ENCODE measurements around the gene C6orf120. TPM values are rescaled to one million over a fixed set of nuclear protein-coding genes. Genes with fewer than 3 reads are reported as not detected.

The C6orf120 gene
- polyA plus RNA-seq, 2 of the 4 experiments (the other 2 are of a cell fraction) = 13.1 to 14.8 TPM

- DNase-seq (ENCODE audit: low read depth in 1 of 2, low spot score in 1 of 2) (no peak), ATAC-seq (no peak), FAIRE-seq (no peak)
- Histone ChIP-seq H3K9me3 (no peaks in the 10 kb centered on the region), H3K4me3 (no peak overlapping the region), H3K4me1 (no peaks in the 10 kb centered on the region), H3K4me2 (no peak overlapping the region), H3K27ac (no peak overlapping the region)
- WGBS (ENCODE audit: missing lambda C conversion rate) = 94% methylated on average over 12 of the region's 18 CpGs
- no peak for TF ChIP-seq CHD2 (IDR thresholded peaks at IDR 0.05; ENCODE audit: low read length, partially characterized antibody)
- TF ChIP-seq HDAC2 (IDR thresholded peaks at IDR 0.05) = no peak
- no peak for TF ChIP-seq POLR2A (IDR thresholded peaks at IDR 0.05; ENCODE audit: low read length)
- no peak for TF ChIP-seq ELK1 (IDR thresholded peaks at IDR 0.05; ENCODE audit: low read depth, low read length)
- TF ChIP-seq ATOH8 (CRISPR knock-in tag; IDR thresholded peaks at IDR 0.05; ENCODE audit: low read depth) = no peak
- TF ChIP-seq NPAS2 (CRISPR knock-in tag; IDR thresholded peaks at IDR 0.05; ENCODE audit: borderline replicate concordance) = no peak
- TF ChIP-seq HOXB5 (CRISPR knock-in tag; IDR thresholded peaks at IDR 0.05) = no peak
- no peak for TF ChIP-seq TP53 (CRISPR knock-in tag; IDR thresholded peaks at IDR 0.05)
- TF ChIP-seq E2F6 (IDR thresholded peaks at IDR 0.05; ENCODE audit: borderline replicate concordance, low read depth) = no peak
- TF ChIP-seq MAX (IDR thresholded peaks at IDR 0.05) = no peak
- no peak for TF ChIP-seq USF2 (IDR thresholded peaks at IDR 0.05)
- CTCF ChIA-PET = no interaction called here
- POLR2A ChIA-PET = no interaction called here
Observed at GRCh38 chr6:169666441-169666840, 35.5 kb upstream of the C6orf120 start.

- H3K4me2 ChIP-seq = no peak overlapping the region
- DNase-seq (ENCODE audit: low read depth in 1 of 2, low spot score in 1 of 2) = no peak
- H3K9me3 ChIP-seq = no peaks in the 10 kb centered on the region
- WGBS (ENCODE audit: missing lambda C conversion rate) = 93% methylated on average over 27 of the region's 27 CpGs
- H3K4me1 ChIP-seq = no peaks in the 10 kb centered on the region
- FAIRE-seq = no peak
- no peak overlapping the region for H3K27ac ChIP-seq
- no peak overlapping the region for H3K4me3 ChIP-seq
- ATAC-seq = no peak
- TF ChIP-seq NPAS2 (CRISPR knock-in tag; IDR thresholded peaks at IDR 0.05; ENCODE audit: borderline replicate concordance) (no peak), KDM1A (IDR thresholded peaks at IDR 0.05; ENCODE audit: low read depth) (no peak), HOXB13 (CRISPR knock-in tag; IDR thresholded peaks at IDR 0.05; ENCODE audit: low read depth) (no peak), CBX8 (IDR thresholded peaks at IDR 0.05) (no peak), NR3C1 (IDR thresholded peaks at IDR 0.05) (no peak), RARB (CRISPR knock-in tag; IDR thresholded peaks at IDR 0.05) (no peak), KDM5A (IDR thresholded peaks at IDR 0.05) (no peak), ZC3H11A (IDR thresholded peaks at IDR 0.05) (no peak), ESRRA (IDR thresholded peaks at IDR 0.05; ENCODE audit: borderline replicate concordance, low read length) (no peak), MAFK (IDR thresholded peaks at IDR 0.05; ENCODE audit: partially characterized antibody) (no peak), PBX3 (IDR thresholded peaks at IDR 0.05) (no peak), BCL3 (IDR thresholded peaks at IDR 0.05) (no peak), HDAC2 (IDR thresholded peaks at IDR 0.05) (no peak), EP300 (IDR thresholded peaks at IDR 0.05) (no peak), FOXS1 (CRISPR knock-in tag; IDR thresholded peaks at IDR 0.05) (no peak), ZSCAN20 (CRISPR knock-in tag; IDR thresholded peaks at IDR 0.05) (no peak), HMGXB4 (CRISPR knock-in tag; IDR thresholded peaks at IDR 0.05; ENCODE audit: borderline replicate concordance) (no peak)
- ChIA-PET CTCF (no interaction called here), POLR2A (no interaction called here)
Observed at GRCh38 chr6:169667716-169668115, 34.2 kb upstream of the C6orf120 start.
